Panc1 (cell line): ENCODE data around the gene TOR1AIP2.

Experiments used
- POLR2AphosphoS5 ChIP-seq: IDR thresholded peaks from 2 replicates; pipeline ENCODE4 v1.6.1; 2012; ENCODE audit warnings: mild to moderate bottlenecking, low read depth, low read length, moderate library complexity
- TF ChIP-seq, protein P1 (sequence below): fragments of 450-650 bp; IDR thresholded peaks from 2 replicates; pipeline ENCODE4 v1.5.1; 2017; ENCODE audit warnings: mild to moderate bottlenecking

DNA sequence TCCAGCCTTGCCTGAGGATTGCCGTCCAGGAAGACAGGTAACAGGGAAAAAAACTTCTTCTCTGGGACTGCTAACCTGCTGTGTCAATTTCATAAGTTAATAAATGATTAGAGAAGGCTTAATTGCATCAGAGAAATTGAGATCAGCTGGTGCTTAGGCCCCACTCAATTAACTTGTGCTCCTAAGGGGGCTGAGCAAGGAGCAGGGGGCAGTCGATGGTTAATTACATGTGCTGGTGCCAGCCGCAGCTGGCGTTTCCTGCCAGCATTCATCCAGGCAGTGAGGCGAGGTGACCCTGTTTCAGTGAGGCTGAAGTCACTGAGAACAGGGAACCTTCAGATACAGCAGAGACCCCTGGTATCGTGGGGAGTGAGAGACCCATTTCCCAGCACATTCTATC lies 74.5 kb downstream of the TOR1AIP2 start:
- TF ChIP-seq POLR2AphosphoS5, result no peak
- TF ChIP-seq, protein P1, sequence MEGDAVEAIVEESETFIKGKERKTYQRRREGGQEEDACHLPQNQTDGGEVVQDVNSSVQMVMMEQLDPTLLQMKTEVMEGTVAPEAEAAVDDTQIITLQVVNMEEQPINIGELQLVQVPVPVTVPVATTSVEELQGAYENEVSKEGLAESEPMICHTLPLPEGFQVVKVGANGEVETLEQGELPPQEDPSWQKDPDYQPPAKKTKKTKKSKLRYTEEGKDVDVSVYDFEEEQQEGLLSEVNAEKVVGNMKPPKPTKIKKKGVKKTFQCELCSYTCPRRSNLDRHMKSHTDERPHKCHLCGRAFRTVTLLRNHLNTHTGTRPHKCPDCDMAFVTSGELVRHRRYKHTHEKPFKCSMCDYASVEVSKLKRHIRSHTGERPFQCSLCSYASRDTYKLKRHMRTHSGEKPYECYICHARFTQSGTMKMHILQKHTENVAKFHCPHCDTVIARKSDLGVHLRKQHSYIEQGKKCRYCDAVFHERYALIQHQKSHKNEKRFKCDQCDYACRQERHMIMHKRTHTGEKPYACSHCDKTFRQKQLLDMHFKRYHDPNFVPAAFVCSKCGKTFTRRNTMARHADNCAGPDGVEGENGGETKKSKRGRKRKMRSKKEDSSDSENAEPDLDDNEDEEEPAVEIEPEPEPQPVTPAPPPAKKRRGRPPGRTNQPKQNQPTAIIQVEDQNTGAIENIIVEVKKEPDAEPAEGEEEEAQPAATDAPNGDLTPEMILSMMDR, result no peak
